Fibroblast of lung (primary cell): ENCODE measurements around the gene FAM3D. TPM values are rescaled to one million over a fixed set of nuclear protein-coding genes. Genes with fewer than 3 reads are reported as not detected.
A peak's percentile ranks its signal among the peaks of the same experiment; 100 is the strongest.

ENCODE experiments used
- DNase-seq, 2 donors: peaks; one replicate each; pipeline versions ENCODE4 v3.0.0 to v3.0.0-alpha.2; 2010; ENCODE audit warnings: low read depth in 2 of 2
- H2AFZ ChIP-seq: 2 replicates; pipeline ENCODE4 v1.5.1; 2012; ENCODE audit warnings: low read length, control low read depth, inconsistent platforms
- H3K27ac ChIP-seq: 2 replicates; pipeline ENCODE4 v1.5.1; 2011; ENCODE audit warnings: low read length, control low read depth; ENCODE audit not compliant: insufficient read depth
- H3K27me3 ChIP-seq: 2 replicates; pipeline ENCODE4 v1.5.1; 2011; ENCODE audit warnings: mild to moderate bottlenecking, low read length; ENCODE audit not compliant: control insufficient read depth, insufficient read depth
- H3K36me3 ChIP-seq: 2 replicates; pipeline ENCODE4 v1.5.1; 2011; ENCODE audit warnings: low read length; ENCODE audit not compliant: control insufficient read depth, insufficient read depth
- H3K4me1 ChIP-seq: 2 replicates; pipeline ENCODE4 v1.5.1; 2011; ENCODE audit warnings: low read length; ENCODE audit not compliant: control insufficient read depth, insufficient read depth; ENCODE audit errors: extremely low read depth
- H3K4me2 ChIP-seq: 2 replicates; pipeline ENCODE4 v1.5.1; 2011; ENCODE audit warnings: low read length, control low read depth; ENCODE audit not compliant: insufficient read depth; ENCODE audit errors: extremely low read depth
- H3K4me3 ChIP-seq, 4 experiments: fragments of 200-600 bp in 1 of 4; sonication (generic) in 1 of 4; replicated peaks in 1 of 4; 2 replicates each; pipeline ENCODE4 v1.5.1; 2011 to 2016; ENCODE audit warnings: low read length in 4 of 4, low read depth in 3 of 4, mild to moderate bottlenecking in 3 of 4, control low read depth in 2 of 4, inconsistent platforms in 1 of 4, mixed read lengths in 1 of 4; ENCODE audit not compliant: insufficient read depth in 1 of 4; ENCODE audit errors: control extremely low read depth in 1 of 4
- H3K79me2 ChIP-seq: 2 replicates; pipeline ENCODE4 v1.5.1; 2012; ENCODE audit warnings: mild to moderate bottlenecking, low read length, inconsistent platforms; ENCODE audit not compliant: control insufficient read depth, insufficient read depth
- H3K9ac ChIP-seq: 2 replicates; pipeline ENCODE4 v1.5.1; 2011; ENCODE audit warnings: mild to moderate bottlenecking, low read length, control low read depth; ENCODE audit not compliant: insufficient read depth
- H3K9me3 ChIP-seq: 2 replicates; pipeline ENCODE4 v1.5.1; 2012; ENCODE audit warnings: low read depth, low read length; ENCODE audit not compliant: control insufficient read depth, insufficient read depth
- H4K20me1 ChIP-seq: 2 replicates; pipeline ENCODE4 v1.5.1; 2011; ENCODE audit warnings: low read length; ENCODE audit not compliant: control insufficient read depth, insufficient read depth; ENCODE audit errors: extremely low read depth
- CTCF ChIP-seq, 2 donors: IDR thresholded peaks in 1 of 2; conservative IDR thresholded peaks in 1 of 2; 1 replicate in 1 of 2; 2 replicates in 1 of 2; pipeline ENCODE4 v1.5.1; 2011 to 2012; ENCODE audit warnings: low read length in 2 of 2, control low read depth in 1 of 2, inconsistent platforms in 1 of 2, low read depth in 1 of 2, mild to moderate bottlenecking in 1 of 2
- EZH2 ChIP-seq: IDR thresholded peaks from 2 replicates; pipeline ENCODE4 v1.5.1; 2012; ENCODE audit warnings: low read length, control low read depth, mild to moderate bottlenecking; ENCODE audit errors: missing control alignments
- polyA plus RNA-seq, 2 donors: library from polyadenylated mRNA; depleted of rRNA in 1 of 2; stranded (reverse) in 1 of 2; unstranded in 1 of 2; fragments of >200 nt; gene quantifications; 2 replicates each; pipeline ENCODE4 v1.2.1, GENCODE V29; 2011 to 2012; ENCODE audit warnings: missing spikeins in 1 of 2
- total RNA-seq: library from RNA; depleted of rRNA; stranded (reverse); fragments of >200 nt; gene quantifications from 2 replicates; pipeline ENCODE4 v1.2.1, GENCODE V29; 2014

The FAM3D gene
- total and polyA plus RNA-seq, 2 donors (not counting 1 experiment from before 2014, with no cell fraction given) = not detected

- no peaks in the 10 kb centered on the region for H3K9me3 ChIP-seq
- H3K36me3 ChIP-seq = no peaks in the 10 kb centered on the region
- no peak for TF ChIP-seq CTCF (conservative IDR thresholded peaks at IDR 0.05 in 1 of 2, IDR thresholded peaks at IDR 0.05 in 1 of 2; ENCODE audit: low read depth in 1 of 2, low read length in 2 of 2)
- no peak for TF ChIP-seq EZH2
- H2AFZ ChIP-seq = no peak overlapping the region
- H3K9ac ChIP-seq = no peak overlapping the region
- H3K27me3 ChIP-seq = no peaks in the 10 kb centered on the region
- no peak for DNase-seq
- no peaks in the 10 kb centered on the region for H3K4me1 ChIP-seq
- no peak overlapping the region for H3K4me2 ChIP-seq
- H4K20me1 ChIP-seq = no peaks in the 10 kb centered on the region
- H3K27ac ChIP-seq = no peak overlapping the region
- no peak overlapping the region for H3K4me3 ChIP-seq
- H3K79me2 ChIP-seq = no peaks in the 10 kb centered on the region
These were observed 12.1 kb downstream of the FAM3D start for GRCh38 chr3:58654466-58654865.

GRCh38 chr3:58652624-58653023, 13.9 kb downstream of the FAM3D start:
- Histone ChIP-seq H3K27ac (no peak overlapping the region), H3K9ac (no peak overlapping the region), H2AFZ (no peak overlapping the region), H3K4me1 (no peaks in the 10 kb centered on the region), H3K4me2 (no peak overlapping the region), H3K4me3 (no peak overlapping the region), H3K27me3 (peaks cover 4% of the 10 kb centered on the region), H3K36me3 (no peaks in the 10 kb centered on the region), H3K9me3 (no peaks in the 10 kb centered on the region), H4K20me1 (no peaks in the 10 kb centered on the region), H3K79me2 (no peaks in the 10 kb centered on the region)
- no peak for DNase-seq
- TF ChIP-seq EZH2 (no peak), CTCF (conservative IDR thresholded peaks at IDR 0.05 in 1 of 2, IDR thresholded peaks at IDR 0.05 in 1 of 2; ENCODE audit: low read depth in 1 of 2, low read length in 2 of 2) (no peak)

- Histone ChIP-seq H3K79me2 (no peaks in the 10 kb centered on the region), H3K27me3 (peaks cover 4% of the 10 kb centered on the region), H3K36me3 (no peaks in the 10 kb centered on the region), H3K4me3 (no peak overlapping the region), H3K4me1 (no peaks in the 10 kb centered on the region), H3K9ac (no peak overlapping the region), H3K27ac (no peak overlapping the region), H2AFZ (no peak overlapping the region), H4K20me1 (no peaks in the 10 kb centered on the region), H3K9me3 (no peaks in the 10 kb centered on the region), H3K4me2 (no peak overlapping the region)
- DNase-seq = peak in 1 of 2 donors; percentile 12
- no peak for TF ChIP-seq EZH2
- TF ChIP-seq CTCF (conservative IDR thresholded peaks at IDR 0.05 in 1 of 2, IDR thresholded peaks at IDR 0.05 in 1 of 2; ENCODE audit: low read depth in 1 of 2, low read length in 2 of 2) = no peak
These were observed 15.3 kb downstream of the FAM3D start for GRCh38 chr3:58651276-58651675.
